Tibial nerve (tissue), 4 donors: ENCODE data around the gene RPL39L.

Source experiments
- CTCF ChIP-seq, 5 experiments: fragments of 200-600 bp in 3 of 5; fragments of 450-650 bp in 2 of 5; sonication (generic) in 3 of 5; IDR thresholded peaks; one replicate each; pipeline ENCODE4 v1.5.1; 2016 to 2019; ENCODE audit warnings: antibody characterized with exemption in 5 of 5, mild to moderate bottlenecking in 3 of 5, moderate library complexity in 2 of 5
- EP300 ChIP-seq, 2 donors: sonication (generic); formaldehyde crosslinking; IDR thresholded peaks; one replicate each; pipeline ENCODE4 v1.6.1; 2017; ENCODE audit warnings: antibody characterized with exemption in 2 of 2, mild to moderate bottlenecking in 1 of 2
- POLR2A ChIP-seq, 2 donors: fragments of 450-650 bp; IDR thresholded peaks; one replicate each; pipeline ENCODE4 v1.6.1; 2017; ENCODE audit warnings: antibody characterized with exemption in 2 of 2, mild to moderate bottlenecking in 2 of 2, moderate library complexity in 2 of 2

DNA sequence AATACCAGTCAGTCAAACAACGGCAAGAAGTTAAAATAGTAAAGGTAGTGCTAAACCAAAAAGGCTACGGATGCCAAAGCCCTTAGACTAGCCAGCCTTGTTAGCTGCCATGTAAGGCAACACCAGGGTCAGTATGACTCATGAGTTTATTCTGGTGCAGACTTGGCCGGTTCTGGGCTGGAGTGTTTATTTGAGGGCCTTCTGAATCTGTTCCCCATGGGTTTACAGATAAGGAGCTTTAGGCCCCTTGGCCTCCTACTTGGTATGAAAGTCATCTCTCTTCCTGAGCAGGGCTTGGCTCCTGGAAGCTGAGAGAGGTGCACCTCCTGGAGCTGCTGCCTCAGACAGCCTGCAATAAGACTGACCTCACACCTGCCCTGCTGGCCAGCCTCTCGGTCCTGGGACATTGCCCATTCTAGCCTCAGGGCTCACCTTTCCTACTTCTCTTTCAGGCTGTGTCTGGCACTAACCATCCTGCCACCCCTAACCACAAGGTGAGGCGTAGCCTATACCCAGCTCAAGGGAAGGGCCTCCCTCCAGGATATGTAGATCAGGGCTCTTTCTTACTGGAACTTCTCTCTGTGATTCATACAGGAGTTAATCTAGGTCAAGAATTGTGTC is 47.6 kb upstream of the RPL39L start:
- no peak for TF ChIP-seq EP300 (IDR thresholded peaks at IDR 0.05)
- TF ChIP-seq POLR2A (IDR thresholded peaks at IDR 0.05): no peak
- TF ChIP-seq CTCF (IDR thresholded peaks at IDR 0.05): no peak
